ENCODE measurements around the gene FBXO31.

FBXO31 gene

GRCh38 chr16:87374313-87374712 is 9.3 kb downstream of the FBXO31 start:
- H3K4me2 ChIP-seq (ENCODE audit: insufficient read depth, low read length, poor library complexity, severe bottlenecking) = no peak overlapping the region
- H3K27me3 ChIP-seq (ENCODE audit: control insufficient read depth in 3 of 3, insufficient read depth in 3 of 3, low read depth in 1 of 3, low read length in 3 of 3) = no peaks in the 10 kb centered on the region
- no peak overlapping the region for H2BK12ac ChIP-seq (ENCODE audit: low read length)
- no peak overlapping the region for H2BK15ac ChIP-seq (ENCODE audit: low read length)
- H2BK120ac ChIP-seq (ENCODE audit: low read depth, low read length) = no peak overlapping the region
- WGBS, 2 donors (ENCODE audit: extremely low coverage in 2 of 2, insufficient read length in 2 of 2, insufficient replicate concordance in 1 of 2) = no CpG with 5 or more reads among the region's 13 CpGs
- no peak overlapping the region for H4K8ac ChIP-seq (ENCODE audit: low read depth, low read length)
- no peak overlapping the region for H4K91ac ChIP-seq (ENCODE audit: low read depth, low read length, poor library complexity)
- no peak overlapping the region for H3K23ac ChIP-seq (ENCODE audit: low read depth, low read length, poor library complexity)
- H2AK5ac ChIP-seq (ENCODE audit: low read depth, low read length) = no peak overlapping the region
- peaks cover 5 to 7% of the 10 kb centered on the region in 2 donors for H3K4me1 ChIP-seq (ENCODE audit: control insufficient read depth in 2 of 2, insufficient read depth in 1 of 2, low read depth in 1 of 2, low read length in 2 of 2)
- H3K36me3 ChIP-seq (replicated peaks in 1 of 2; ENCODE audit: control insufficient read depth in 2 of 2, insufficient read depth in 2 of 2, low read length in 2 of 2) = peaks cover 2 to 6% of the 10 kb centered on the region in 2 donors
- DNase-seq (ENCODE audit: low spot score) = no peak
- H3K14ac ChIP-seq (ENCODE audit: low read length) = no peak overlapping the region
- no peak overlapping the region for H2BK5ac ChIP-seq (ENCODE audit: low read length)
- H3K18ac ChIP-seq (ENCODE audit: low read length) = no peak overlapping the region
- H3K4me3 ChIP-seq (ENCODE audit: low read length in 2 of 2) = no peak overlapping the region
- no peak overlapping the region for H3K27ac ChIP-seq (replicated peaks; ENCODE audit: low read length)
- no peak overlapping the region for H3K4ac ChIP-seq (ENCODE audit: low read length)
- H2AFZ ChIP-seq (ENCODE audit: low read length) = no peak overlapping the region
- H3K9me3 ChIP-seq (replicated peaks in 1 of 2; ENCODE audit: control insufficient read depth in 2 of 2, insufficient read depth in 1 of 2, low read depth in 1 of 2, low read length in 2 of 2) = peaks cover 0 to 1% of the 10 kb centered on the region in 2 donors
- H3K79me1 ChIP-seq (ENCODE audit: low read depth, low read length) = peaks cover 6% of the 10 kb centered on the region
- no peak overlapping the region for H3K9ac ChIP-seq (ENCODE audit: low read depth, low read length, poor library complexity)

- no CpG with 5 or more reads among the region's 4 CpGs for whole genome bisulfite sequencing, 2 donors (ENCODE audit: extremely low coverage in 2 of 2, insufficient read length in 2 of 2, insufficient replicate concordance in 1 of 2)
- H3K18ac ChIP-seq (ENCODE audit: low read length) = no peak overlapping the region
- no peaks in the 10 kb centered on the region for H3K27me3 ChIP-seq (ENCODE audit: control insufficient read depth in 3 of 3, insufficient read depth in 3 of 3, low read depth in 1 of 3, low read length in 3 of 3)
- no peak overlapping the region for H3K14ac ChIP-seq (ENCODE audit: low read length)
- H3K4me3 ChIP-seq (ENCODE audit: low read length in 2 of 2) = no peak overlapping the region
- no peak overlapping the region for H4K91ac ChIP-seq (ENCODE audit: low read depth, low read length, poor library complexity)
- peaks cover 5 to 10% of the 10 kb centered on the region in 2 donors for H3K4me1 ChIP-seq (ENCODE audit: control insufficient read depth in 2 of 2, insufficient read depth in 1 of 2, low read depth in 1 of 2, low read length in 2 of 2)
- no peak overlapping the region for H3K27ac ChIP-seq (replicated peaks; ENCODE audit: low read length)
- DNase-seq (ENCODE audit: low spot score) = no peak
- no peak overlapping the region for H4K8ac ChIP-seq (ENCODE audit: low read depth, low read length)
- H3K9ac ChIP-seq (ENCODE audit: low read depth, low read length, poor library complexity) = no peak overlapping the region
- H3K79me1 ChIP-seq (ENCODE audit: low read depth, low read length) = peaks cover 5% of the 10 kb centered on the region
- peaks cover 0 to 5% of the 10 kb centered on the region in 2 donors for H3K36me3 ChIP-seq (replicated peaks in 1 of 2; ENCODE audit: control insufficient read depth in 2 of 2, insufficient read depth in 2 of 2, low read length in 2 of 2)
- H2AK5ac ChIP-seq (ENCODE audit: low read depth, low read length) = no peak overlapping the region
- H3K4ac ChIP-seq (ENCODE audit: low read length) = no peak overlapping the region
- no peak overlapping the region for H3K4me2 ChIP-seq (ENCODE audit: insufficient read depth, low read length, poor library complexity, severe bottlenecking)
- H2AFZ ChIP-seq (ENCODE audit: low read length) = no peak overlapping the region
- H3K9me3 ChIP-seq (replicated peaks in 1 of 2; ENCODE audit: control insufficient read depth in 2 of 2, insufficient read depth in 1 of 2, low read depth in 1 of 2, low read length in 2 of 2) = no peaks in the 10 kb centered on the region
- H2BK120ac ChIP-seq (ENCODE audit: low read depth, low read length) = no peak overlapping the region
- no peak overlapping the region for H2BK12ac ChIP-seq (ENCODE audit: low read length)
- H3K23ac ChIP-seq (ENCODE audit: low read depth, low read length, poor library complexity) = no peak overlapping the region
- H2BK15ac ChIP-seq (ENCODE audit: low read length) = no peak overlapping the region
- no peak overlapping the region for H2BK5ac ChIP-seq (ENCODE audit: low read length)
Observed at GRCh38 chr16:87372305-87372704, 11.3 kb downstream of the FBXO31 start.

GRCh38 chr16:87371261-87371866 is 12.2 kb downstream of the FBXO31 start:
- no peak for DNase-seq (ENCODE audit: low spot score)
- Histone ChIP-seq H3K4me3 (ENCODE audit: low read length in 2 of 2) (no peak overlapping the region), H4K91ac (ENCODE audit: low read depth, low read length, poor library complexity) (no peak overlapping the region), H4K8ac (ENCODE audit: low read depth, low read length) (no peak overlapping the region), H3K79me1 (ENCODE audit: low read depth, low read length) (peaks cover 5% of the 10 kb centered on the region), H3K4me2 (ENCODE audit: insufficient read depth, low read length, poor library complexity, severe bottlenecking) (no peak overlapping the region), H2BK12ac (ENCODE audit: low read length) (no peak overlapping the region), H3K4ac (ENCODE audit: low read length) (no peak overlapping the region), H2BK120ac (ENCODE audit: low read depth, low read length) (no peak overlapping the region), H3K23ac (ENCODE audit: low read depth, low read length, poor library complexity) (no peak overlapping the region), H3K9ac (ENCODE audit: low read depth, low read length, poor library complexity) (no peak overlapping the region), H3K18ac (ENCODE audit: low read length) (no peak overlapping the region), H3K14ac (ENCODE audit: low read length) (no peak overlapping the region), H3K27me3 (ENCODE audit: control insufficient read depth in 3 of 3, insufficient read depth in 3 of 3, low read depth in 1 of 3, low read length in 3 of 3) (no peaks in the 10 kb centered on the region), H2AK5ac (ENCODE audit: low read depth, low read length) (no peak overlapping the region), H3K4me1 (ENCODE audit: control insufficient read depth in 2 of 2, insufficient read depth in 1 of 2, low read depth in 1 of 2, low read length in 2 of 2) (peaks cover 5 to 10% of the 10 kb centered on the region in 2 donors), H2BK15ac (ENCODE audit: low read length) (no peak overlapping the region), H2BK5ac (ENCODE audit: low read length) (no peak overlapping the region), H3K9me3 (replicated peaks in 1 of 2; ENCODE audit: control insufficient read depth in 2 of 2, insufficient read depth in 1 of 2, low read depth in 1 of 2, low read length in 2 of 2) (no peaks in the 10 kb centered on the region), H3K36me3 (replicated peaks in 1 of 2; ENCODE audit: control insufficient read depth in 2 of 2, insufficient read depth in 2 of 2, low read length in 2 of 2) (peaks cover 1 to 11% of the 10 kb centered on the region in 2 donors), H2AFZ (ENCODE audit: low read length) (no peak overlapping the region), H3K27ac (replicated peaks; ENCODE audit: low read length) (no peak overlapping the region)
- WGBS, 2 donors (ENCODE audit: extremely low coverage in 2 of 2, insufficient read length in 2 of 2, insufficient replicate concordance in 1 of 2) = no CpG with 5 or more reads among the region's 20 CpGs

- Histone ChIP-seq H4K91ac (ENCODE audit: low read depth, low read length, poor library complexity) (no peak overlapping the region), H3K9ac (ENCODE audit: low read depth, low read length, poor library complexity) (peak overlapping the region; percentile 70), H3K4me2 (ENCODE audit: insufficient read depth, low read length, poor library complexity, severe bottlenecking) (no peak overlapping the region), H4K8ac (ENCODE audit: low read depth, low read length) (no peak overlapping the region), H3K79me1 (ENCODE audit: low read depth, low read length) (peaks cover 7% of the 10 kb centered on the region), H3K23ac (ENCODE audit: low read depth, low read length, poor library complexity) (peak overlapping the region; percentile 93), H3K27ac (replicated peaks; ENCODE audit: low read length) (no peak overlapping the region), H2AFZ (ENCODE audit: low read length) (no peak overlapping the region), H3K9me3 (replicated peaks in 1 of 2; ENCODE audit: control insufficient read depth in 2 of 2, insufficient read depth in 1 of 2, low read depth in 1 of 2, low read length in 2 of 2) (no peaks in the 10 kb centered on the region), H2BK12ac (ENCODE audit: low read length) (no peak overlapping the region), H3K36me3 (replicated peaks in 1 of 2; ENCODE audit: control insufficient read depth in 2 of 2, insufficient read depth in 2 of 2, low read length in 2 of 2) (peaks cover 2 to 11% of the 10 kb centered on the region in 2 donors), H2AK5ac (ENCODE audit: low read depth, low read length) (peak overlapping the region; percentile 63), H3K4ac (ENCODE audit: low read length) (no peak overlapping the region), H3K27me3 (ENCODE audit: control insufficient read depth in 3 of 3, insufficient read depth in 3 of 3, low read depth in 1 of 3, low read length in 3 of 3) (no peaks in the 10 kb centered on the region), H2BK5ac (ENCODE audit: low read length) (no peak overlapping the region), H2BK120ac (ENCODE audit: low read depth, low read length) (no peak overlapping the region), H2BK15ac (ENCODE audit: low read length) (no peak overlapping the region), H3K4me1 (ENCODE audit: control insufficient read depth in 2 of 2, insufficient read depth in 1 of 2, low read depth in 1 of 2, low read length in 2 of 2) (peaks cover 5 to 10% of the 10 kb centered on the region in 2 donors), H3K14ac (ENCODE audit: low read length) (peak overlapping the region; percentile 82), H3K4me3 (ENCODE audit: low read length in 2 of 2) (peak overlapping the region in 1 of 2 donors; percentile 12), H3K18ac (ENCODE audit: low read length) (no peak overlapping the region)
- DNase-seq (ENCODE audit: low spot score) = no peak
- no CpG with 5 or more reads among the region's 16 CpGs for WGBS, 2 donors (ENCODE audit: extremely low coverage in 2 of 2, insufficient read length in 2 of 2, insufficient replicate concordance in 1 of 2)
Observed at GRCh38 chr16:87369796-87370719, 13.5 kb downstream of the FBXO31 start.
